GM19240 (cell line): ENCODE data around the gene CHCHD5.
A peak's percentile ranks its signal among the peaks of the same experiment; 100 is the strongest.
"Not testable (repeated sequence)": the region's sequence is repeated elsewhere in the genome, so short reads cannot be mapped to it uniquely, and the experiment has no call there.

ENCODE experiments used
- DNase-seq: peaks from one replicate; pipeline ENCODE4 v3.0.0; 2011; ENCODE audit warnings: low spot score; ENCODE audit not compliant: insufficient read length

The CHCHD5 gene

GRCh38 chr2:112584134-112584890 is at the start of gene CHCHD5:
TSS of gene CHCHD5 (plus strand) at chr2:112584609. CDS start at chr2:112584648, 39 bp downstream.
- peak; percentile 74 for DNase-seq

GRCh38 chr2:112534826-112535225 is 49.6 kb upstream of the CHCHD5 start:
- no peak for DNase-seq

GRCh38 chr2:112536665-112537064 is 47.7 kb upstream of the CHCHD5 start:
- DNase-seq, result not testable (repeated sequence)

- DNase-seq, result no peak
Measured at GRCh38 chr2:112539306-112539705, 45.1 kb upstream of the CHCHD5 start.

GRCh38 chr2:112540906-112541305 is 43.5 kb upstream of the CHCHD5 start:
- DNase-seq, result no peak

- DNase-seq, result peak; percentile 48
Measured at GRCh38 chr2:112541315-112542122, 42.9 kb upstream of the CHCHD5 start.

GRCh38 chr2:112542123-112542983 is 42.1 kb upstream of the CHCHD5 start, which contains the start of gene POLR1B:
TSS of gene POLR1B (plus strand) at chr2:112542465. CDS start at chr2:112542495, 30 bp downstream.
- peak; percentile 65 for DNase-seq

GRCh38 chr2:112542984-112543661 is 41.3 kb upstream of the CHCHD5 start:
- no peak for DNase-seq

- DNase-seq, result no peak
Measured at GRCh38 chr2:112547333-112547732, 37.1 kb upstream of the CHCHD5 start.

- no peak for DNase-seq
Measured at GRCh38 chr2:112548980-112549379, 35.4 kb upstream of the CHCHD5 start.

- no peak for DNase-seq
Measured at GRCh38 chr2:112566104-112566503, 18.3 kb upstream of the CHCHD5 start.

- DNase-seq, result not testable (repeated sequence)
Measured at GRCh38 chr2:112566508-112566907, 17.9 kb upstream of the CHCHD5 start.

- DNase-seq, result no peak
Measured at GRCh38 chr2:112572005-112572404, 12.4 kb upstream of the CHCHD5 start.

GRCh38 chr2:112577756-112578155 is 6.7 kb upstream of the CHCHD5 start:
- no peak for DNase-seq

- no peak for DNase-seq
Measured at GRCh38 chr2:112579241-112579640, 5.2 kb upstream of the CHCHD5 start.

GRCh38 chr2:112580084-112580483 is 4.3 kb upstream of the CHCHD5 start:
- DNase-seq, result no peak

GRCh38 chr2:112582314-112582746 is 2.1 kb upstream of the CHCHD5 start:
- DNase-seq, result no peak

- no peak for DNase-seq
Measured at GRCh38 chr2:112583497-112584133, 794 bp upstream of the CHCHD5 start.

GRCh38 chr2:112584891-112585250 is 462 bp downstream of the CHCHD5 start:
- DNase-seq, result no peak

- no peak for DNase-seq
Measured at GRCh38 chr2:112585400-112585799, 991 bp downstream of the CHCHD5 start.
